Spleen (tissue), 11 donors: Measurements from ENCODE around the gene CLEC16A. TPM values are rescaled to one million over a fixed set of nuclear protein-coding genes. Genes with fewer than 3 reads are reported as not detected.

Experiments used
- DNase-seq: peaks from one replicate; pipeline ENCODE4 v3.0.0-alpha.2; 2020
- H3K27ac ChIP-seq, 8 donors: fragments of 200-600 bp; sonication (generic) in 7 of 8; 1 replicate in 4 of 8; 2 replicates in 4 of 8; pipeline versions ENCODE4 v1.5.0 to v1.8.0; 2016 to 2021; ENCODE audit warnings: inconsistent platforms in 4 of 8, mild to moderate bottlenecking in 4 of 8, moderate library complexity in 1 of 8
- H3K27me3 ChIP-seq, 7 donors: fragments of 200-600 bp; sonication (generic) in 6 of 7; replicated peaks in 1 of 7; 1 replicate in 4 of 7; 2 replicates in 3 of 7; pipeline versions ENCODE4 v1.5.0 to v1.8.0; 2016 to 2021; ENCODE audit warnings: inconsistent platforms in 3 of 7, mild to moderate bottlenecking in 1 of 7
- H3K36me3 ChIP-seq, 6 donors: fragments of 200-600 bp; sonication (generic) in 5 of 6; 1 replicate in 4 of 6; 2 replicates in 2 of 6; pipeline versions ENCODE4 v1.5.0 to v1.8.0; 2016 to 2021; ENCODE audit warnings: inconsistent platforms in 2 of 6
- H3K4me1 ChIP-seq, 6 donors: fragments of 200-600 bp; sonication (generic) in 5 of 6; 1 replicate in 3 of 6; 2 replicates in 3 of 6; pipeline versions ENCODE4 v1.5.0 to v1.8.0; 2016 to 2021; ENCODE audit warnings: inconsistent platforms in 3 of 6
- H3K4me3 ChIP-seq, 8 donors: fragments of 200-600 bp; sonication (generic) in 7 of 8; 1 replicate in 4 of 8; 2 replicates in 4 of 8; pipeline versions ENCODE4 v1.5.0 to v1.8.0; 2016 to 2021; ENCODE audit warnings: inconsistent platforms in 4 of 8, mild to moderate bottlenecking in 4 of 8, moderate library complexity in 2 of 8
- H3K9me3 ChIP-seq, 8 donors: fragments of 200-600 bp; sonication (generic) in 7 of 8; 1 replicate in 4 of 8; 2 replicates in 4 of 8; pipeline versions ENCODE4 v1.5.0 to v1.8.0; 2016 to 2021; ENCODE audit warnings: inconsistent platforms in 4 of 8
- POLR2A ChIP-seq, 3 donors: fragments of 450-650 bp; IDR thresholded peaks; one replicate each; pipeline ENCODE4 v1.5.1; 2017; ENCODE audit warnings: antibody characterized with exemption in 3 of 3, mild to moderate bottlenecking in 1 of 3
- POLR2AphosphoS5 ChIP-seq, 3 donors: sonication (generic); formaldehyde crosslinking; IDR thresholded peaks; one replicate each; pipeline ENCODE4 v1.5.1; 2017; ENCODE audit warnings: antibody characterized with exemption in 3 of 3
- WGBS, 5 donors: extraction: QIAGEN DNeasy Blood & Tissue Kit in 3 of 5; methylation state at CpG; one replicate each; pipeline versions ENCODE4 v1.1.5 to v1.1.7; 2013 to 2018; 5-methylcytosine and 5-hydroxymethylcytosine counted together
- intact Hi-C: fragments of 100-400 bp; cut with DNase I; formaldehyde crosslinking; loops from one replicate; pipeline ENCODE4 v1.15.0; 2023; ENCODE audit warnings: low total_unique reads
- polyA plus RNA-seq, 3 donors: library from polyadenylated mRNA; stranded (reverse); fragments of 200-250 nt; gene quantifications; one replicate each; pipeline ENCODE4 v1.2.1, GENCODE V29; 2013
- total RNA-seq, 7 donors: library from RNA; depleted of rRNA in 3 of 7; stranded (reverse); fragments of >200 nt in 3 of 7; fragmentation: NEBNext Ultra II Directional in 4 of 7; extraction: Animal tissue kit (Norgen Biotek cat#: 25700) in 4 of 7; gene quantifications; one replicate each; pipeline versions ENCODE4 v1.1.0 to v1.2.1, GENCODE V29; 2016 to 2021
- TF ChIP-seq, protein P1 (sequence below), 11 experiments: fragments of 200-600 bp in 7 of 11; fragments of 450-650 bp in 4 of 11; sonication (generic) in 4 of 11; IDR thresholded peaks in 8 of 11; conservative IDR thresholded peaks in 3 of 11; 1 replicate in 7 of 11; 2 replicates in 4 of 11; pipeline versions ENCODE4 v1.4.0 to v1.8.0; 2016 to 2021; ENCODE audit warnings: antibody characterized with exemption in 11 of 11, inconsistent platforms in 4 of 11, mild to moderate bottlenecking in 1 of 11
- donor health status: healthy with polysubstance abuse.
- donor health status: DM: no; HTN: no; CAD: no; lungs with moderate emphysema.
- donor health status: DM: no; HTN: no; CAD: no.
- donor health status: Bipolar disorder and iron deficiency.
- donor health status: healthy.
- donor health status: DM: no; HTN: no; CAD: no.
- donor health status: DM: yes; HTN: yes; CAD: no.

Gene CLEC16A
- total and polyA plus RNA-seq, 10 donors: 7.3 to 54.6 (median 35.1) TPM

DNA sequence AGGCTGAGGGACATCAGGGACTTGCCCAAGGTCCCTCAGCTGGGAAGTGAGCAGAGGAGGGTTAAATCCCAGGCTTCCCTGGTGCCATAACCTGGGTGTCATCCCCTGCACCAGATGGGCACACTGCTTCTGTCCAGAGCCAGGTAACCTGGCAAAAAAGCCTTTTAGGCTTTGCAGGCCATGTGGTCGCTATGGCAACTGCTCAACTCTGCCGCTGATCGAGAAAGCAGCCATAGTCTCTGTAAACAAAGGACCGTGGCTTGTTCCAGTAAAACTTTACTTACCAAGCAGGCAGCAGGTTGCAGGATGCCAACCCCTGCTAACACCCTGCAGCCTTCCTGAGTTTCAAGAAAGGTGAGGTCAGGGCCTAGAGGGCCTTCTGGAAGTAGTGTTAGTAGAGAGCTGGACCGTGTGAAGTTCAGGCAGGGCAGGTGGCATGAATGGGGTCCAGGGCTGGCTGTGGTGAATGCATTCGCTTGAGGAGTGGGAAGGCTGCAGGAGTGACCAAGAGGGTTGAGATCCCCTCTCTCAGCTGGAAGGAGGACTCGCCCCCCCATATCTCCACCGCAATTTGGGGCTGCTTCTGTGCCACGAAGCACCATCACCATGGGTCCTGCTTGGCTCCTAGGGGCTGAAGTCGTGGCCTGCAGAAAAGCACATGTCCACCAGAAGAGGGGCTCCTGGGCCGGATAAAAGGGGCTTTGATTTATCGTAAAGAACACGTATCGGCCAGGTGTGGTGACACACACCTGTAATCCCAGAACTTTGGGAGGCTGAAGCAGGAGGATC is 220.3 kb downstream of the CLEC16A start:
- TF ChIP-seq POLR2A (IDR thresholded peaks at IDR 0.05): no peak
- DNase-seq: peak; percentile 37
- Histone ChIP-seq H3K9me3 (no peaks in the 10 kb centered on the region), H3K27ac (no peak overlapping the region), H3K4me1 (no peaks in the 10 kb centered on the region), H3K36me3 (peaks cover 0 to 68% (median 31%) of the 10 kb centered on the region in 6 donors), H3K27me3 (no peaks in the 10 kb centered on the region), H3K4me3 (no peak overlapping the region)
- intact Hi-C loops: no loop called here
- WGBS, 5 donors: 94 to 98% (median 97%) methylated on average over 14 of the region's 14 CpGs

GRCh38 chr16:11165349-11165748 is 221.0 kb downstream of the CLEC16A start:
- H3K4me1 ChIP-seq: no peaks in the 10 kb centered on the region
- intact Hi-C loops: no loop called here
- no peaks in the 10 kb centered on the region for H3K9me3 ChIP-seq
- H3K4me3 ChIP-seq: no peak overlapping the region
- 95 to 100% (median 98%) methylated on average over 4 of the region's 4 CpGs for WGBS, 5 donors
- no peaks in the 10 kb centered on the region for H3K27me3 ChIP-seq
- no peak overlapping the region for H3K27ac ChIP-seq
- TF ChIP-seq POLR2A (IDR thresholded peaks at IDR 0.05): no peak
- no peak for TF ChIP-seq POLR2AphosphoS5 (IDR thresholded peaks at IDR 0.05)
- TF ChIP-seq, protein P1, sequence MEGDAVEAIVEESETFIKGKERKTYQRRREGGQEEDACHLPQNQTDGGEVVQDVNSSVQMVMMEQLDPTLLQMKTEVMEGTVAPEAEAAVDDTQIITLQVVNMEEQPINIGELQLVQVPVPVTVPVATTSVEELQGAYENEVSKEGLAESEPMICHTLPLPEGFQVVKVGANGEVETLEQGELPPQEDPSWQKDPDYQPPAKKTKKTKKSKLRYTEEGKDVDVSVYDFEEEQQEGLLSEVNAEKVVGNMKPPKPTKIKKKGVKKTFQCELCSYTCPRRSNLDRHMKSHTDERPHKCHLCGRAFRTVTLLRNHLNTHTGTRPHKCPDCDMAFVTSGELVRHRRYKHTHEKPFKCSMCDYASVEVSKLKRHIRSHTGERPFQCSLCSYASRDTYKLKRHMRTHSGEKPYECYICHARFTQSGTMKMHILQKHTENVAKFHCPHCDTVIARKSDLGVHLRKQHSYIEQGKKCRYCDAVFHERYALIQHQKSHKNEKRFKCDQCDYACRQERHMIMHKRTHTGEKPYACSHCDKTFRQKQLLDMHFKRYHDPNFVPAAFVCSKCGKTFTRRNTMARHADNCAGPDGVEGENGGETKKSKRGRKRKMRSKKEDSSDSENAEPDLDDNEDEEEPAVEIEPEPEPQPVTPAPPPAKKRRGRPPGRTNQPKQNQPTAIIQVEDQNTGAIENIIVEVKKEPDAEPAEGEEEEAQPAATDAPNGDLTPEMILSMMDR (IDR thresholded peaks at IDR 0.05 in 8 of 11, conservative IDR thresholded peaks at IDR 0.05 in 3 of 11): no peak
- peaks cover 0 to 75% (median 31%) of the 10 kb centered on the region in 6 donors for H3K36me3 ChIP-seq
- peak; percentile 6 for DNase-seq

DNA sequence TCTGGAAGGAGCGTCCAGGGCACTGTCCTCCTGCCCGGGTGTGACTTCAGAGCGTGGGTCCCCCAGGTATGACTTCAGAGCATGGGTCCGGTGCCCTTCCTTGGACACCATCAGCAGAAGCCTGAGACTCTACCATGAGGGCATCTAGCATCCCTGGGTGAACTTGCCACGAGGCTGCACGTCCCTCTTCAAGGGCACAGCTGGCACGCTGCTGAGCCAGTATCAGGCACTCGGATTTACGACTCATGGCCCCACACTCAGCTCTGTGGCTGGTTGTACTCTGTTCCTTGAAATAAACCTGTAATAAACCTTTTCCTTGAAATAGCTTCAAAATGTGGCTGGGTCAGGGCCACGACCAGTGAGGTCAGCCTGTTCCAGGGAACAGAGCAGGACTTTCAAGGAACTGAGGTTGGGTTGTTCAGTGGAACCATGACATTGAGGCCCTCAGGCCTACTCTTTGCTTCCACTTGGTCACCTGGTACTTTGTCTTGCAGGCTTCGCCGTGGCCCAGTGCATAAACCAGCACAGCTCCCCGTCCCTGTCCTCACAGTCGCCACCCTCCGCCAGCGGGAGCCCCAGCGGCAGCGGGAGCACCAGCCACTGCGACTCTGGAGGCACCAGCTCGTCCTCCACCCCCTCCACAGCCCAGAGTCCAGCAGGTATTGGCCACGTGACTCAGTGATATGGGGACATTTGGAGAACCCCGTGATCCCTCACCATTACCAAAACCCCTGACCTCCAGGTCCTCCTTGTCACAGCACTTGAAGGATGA is 221.7 kb downstream of the CLEC16A start:
- TF ChIP-seq, protein P1 (IDR thresholded peaks at IDR 0.05 in 8 of 11, conservative IDR thresholded peaks at IDR 0.05 in 3 of 11): no peak
- TF ChIP-seq POLR2AphosphoS5 (IDR thresholded peaks at IDR 0.05): peak in 1 of 3 donors; percentile 17
- 93 to 96% (median 95%) methylated on average over 20 to 22 of the region's 22 CpGs for WGBS, 5 donors
- no peaks in the 10 kb centered on the region for H3K4me1 ChIP-seq
- H3K4me3 ChIP-seq: no peak overlapping the region
- peaks cover 0 to 82% (median 31%) of the 10 kb centered on the region in 6 donors for H3K36me3 ChIP-seq
- intact Hi-C loops: no loop called here
- DNase-seq: peak; percentile 67
- no peak overlapping the region for H3K27ac ChIP-seq
- no peaks in the 10 kb centered on the region for H3K27me3 ChIP-seq
- H3K9me3 ChIP-seq: no peaks in the 10 kb centered on the region

- intact Hi-C loops: no loop called here
- Histone ChIP-seq H3K4me3 (no peak overlapping the region), H3K9me3 (no peaks in the 10 kb centered on the region), H3K4me1 (no peaks in the 10 kb centered on the region), H3K27ac (no peak overlapping the region), H3K36me3 (peaks cover 0 to 97% (median 31%) of the 10 kb centered on the region in 6 donors), H3K27me3 (no peaks in the 10 kb centered on the region)
- peak; percentile 25 for DNase-seq
- TF ChIP-seq POLR2A (IDR thresholded peaks at IDR 0.05): no peak
- TF ChIP-seq POLR2AphosphoS5 (IDR thresholded peaks at IDR 0.05): no peak
- TF ChIP-seq, protein P1 (IDR thresholded peaks at IDR 0.05 in 8 of 11, conservative IDR thresholded peaks at IDR 0.05 in 3 of 11): no peak
- 94 to 97% (median 97%) methylated on average over 6 of the region's 6 CpGs for WGBS, 5 donors
These were observed 223.2 kb downstream of the CLEC16A start for GRCh38 chr16:11167581-11167980.
